ENCODE data around the gene ADORA1. TPM values are rescaled to one million over a fixed set of nuclear protein-coding genes. Genes with fewer than 3 reads are reported as not detected.

ADORA1 gene
- total RNA-seq, 2 donors from 2014 or later = 0.27 to 47.3 TPM

DNA sequence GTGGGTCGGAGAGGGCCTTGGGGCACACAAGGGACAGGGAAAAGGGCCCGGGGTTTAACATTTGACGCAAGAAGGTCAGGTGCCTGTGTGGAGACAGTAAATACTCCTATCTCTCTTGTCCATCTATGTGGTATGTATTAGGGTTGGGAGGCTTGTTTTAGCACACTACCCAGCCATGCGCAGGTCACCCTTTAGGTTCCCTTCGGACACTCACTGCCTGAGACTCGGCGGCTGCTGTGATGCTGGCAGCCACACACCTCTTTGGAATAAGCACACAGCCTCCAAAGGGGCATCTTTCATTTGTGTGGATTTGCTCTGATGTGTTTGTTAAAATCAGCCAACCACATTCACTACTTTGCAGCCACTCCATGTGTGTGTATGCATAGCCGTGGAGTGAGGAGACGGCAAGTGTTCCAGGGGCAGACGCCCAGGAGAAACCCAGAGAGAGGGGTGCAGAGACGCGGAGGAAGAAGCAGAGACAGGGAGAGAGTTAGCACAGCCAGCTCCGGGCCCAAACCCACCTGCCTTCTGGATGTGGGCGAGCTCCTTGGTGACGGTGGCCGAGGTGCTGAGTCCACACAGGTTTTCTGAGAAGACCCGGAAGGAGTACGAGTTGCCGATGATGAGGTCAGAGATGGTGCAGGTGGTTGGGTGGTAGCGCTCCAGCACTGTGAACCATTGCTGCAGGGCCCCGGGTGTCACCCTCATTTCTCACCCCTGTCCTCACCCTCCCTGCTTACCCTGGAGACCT is 42.4 kb downstream of the ADORA1 start:
- Histone ChIP-seq H3K4me3 (no peak overlapping the region), H3K36me3 (no peaks in the 10 kb centered on the region), H3K27me3 (replicated peaks; ENCODE audit: insufficient read depth) (no peaks in the 10 kb centered on the region), H3K27ac (no peak overlapping the region), H3K4me1 (replicated peaks) (no peaks in the 10 kb centered on the region), H3K9me3 (no peaks in the 10 kb centered on the region)
- no peak for TF ChIP-seq POLR2AphosphoS5 (IDR thresholded peaks at IDR 0.05)
- no peak for TF ChIP-seq POLR2A (IDR thresholded peaks at IDR 0.05)
- TF ChIP-seq, protein P1, sequence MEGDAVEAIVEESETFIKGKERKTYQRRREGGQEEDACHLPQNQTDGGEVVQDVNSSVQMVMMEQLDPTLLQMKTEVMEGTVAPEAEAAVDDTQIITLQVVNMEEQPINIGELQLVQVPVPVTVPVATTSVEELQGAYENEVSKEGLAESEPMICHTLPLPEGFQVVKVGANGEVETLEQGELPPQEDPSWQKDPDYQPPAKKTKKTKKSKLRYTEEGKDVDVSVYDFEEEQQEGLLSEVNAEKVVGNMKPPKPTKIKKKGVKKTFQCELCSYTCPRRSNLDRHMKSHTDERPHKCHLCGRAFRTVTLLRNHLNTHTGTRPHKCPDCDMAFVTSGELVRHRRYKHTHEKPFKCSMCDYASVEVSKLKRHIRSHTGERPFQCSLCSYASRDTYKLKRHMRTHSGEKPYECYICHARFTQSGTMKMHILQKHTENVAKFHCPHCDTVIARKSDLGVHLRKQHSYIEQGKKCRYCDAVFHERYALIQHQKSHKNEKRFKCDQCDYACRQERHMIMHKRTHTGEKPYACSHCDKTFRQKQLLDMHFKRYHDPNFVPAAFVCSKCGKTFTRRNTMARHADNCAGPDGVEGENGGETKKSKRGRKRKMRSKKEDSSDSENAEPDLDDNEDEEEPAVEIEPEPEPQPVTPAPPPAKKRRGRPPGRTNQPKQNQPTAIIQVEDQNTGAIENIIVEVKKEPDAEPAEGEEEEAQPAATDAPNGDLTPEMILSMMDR (IDR thresholded peaks at IDR 0.05) = no peak
- DNase-seq (ENCODE audit: low spot score) = no peak
- WGBS = 85% methylated on average over 21 of the region's 21 CpGs
- intact Hi-C loops (cut with DNase I) = loop anchor here (5.0 kb wide), 1 partner anchor 53 kb away; no protein-coding TSS in a partner anchor

DNA sequence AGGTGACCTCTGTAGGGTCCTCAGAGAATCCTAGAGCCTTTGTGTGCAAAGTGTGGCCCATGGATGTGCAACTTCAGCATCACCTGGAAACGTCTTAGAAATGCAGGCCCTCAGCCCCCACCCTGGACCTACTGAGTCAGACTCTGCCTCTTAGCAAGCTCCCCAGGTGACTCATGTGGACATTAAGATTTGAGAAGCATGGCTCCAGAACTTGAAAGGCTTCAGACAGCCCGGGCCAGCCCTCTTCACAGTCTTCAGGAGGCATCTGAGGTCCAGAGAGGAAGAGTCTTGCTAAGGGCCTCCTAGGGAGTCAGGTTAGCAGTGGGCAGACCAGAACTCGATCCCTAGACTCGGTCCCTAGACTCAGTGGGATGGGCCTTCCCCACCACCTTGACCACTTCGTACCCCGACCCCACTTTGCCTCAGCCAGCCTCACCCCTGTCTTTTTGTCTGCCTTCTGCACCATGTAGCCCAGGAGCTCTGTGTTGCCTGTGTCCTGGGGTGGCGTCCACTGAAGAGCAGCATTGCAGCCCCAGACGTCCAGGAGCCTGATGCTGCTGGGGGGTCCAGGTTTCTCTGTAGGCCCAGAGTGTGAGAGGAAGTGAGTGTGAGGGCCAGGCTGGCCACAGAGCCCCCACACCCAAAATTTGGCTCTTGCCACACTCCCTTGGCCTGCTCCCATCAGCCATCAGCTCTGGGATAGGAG is 43.3 kb downstream of the ADORA1 start:
- Histone ChIP-seq H3K27ac (no peak overlapping the region), H3K27me3 (replicated peaks; ENCODE audit: insufficient read depth) (no peaks in the 10 kb centered on the region), H3K36me3 (no peaks in the 10 kb centered on the region), H3K4me3 (no peak overlapping the region), H3K9me3 (no peaks in the 10 kb centered on the region), H3K4me1 (replicated peaks) (no peaks in the 10 kb centered on the region)
- no peak for DNase-seq (ENCODE audit: low spot score)
- intact Hi-C loops (cut with DNase I) = loop anchor here (5.0 kb wide), 1 partner anchor 53 kb away; no protein-coding TSS in a partner anchor
- TF ChIP-seq, protein P1 (IDR thresholded peaks at IDR 0.05) = no peak
- TF ChIP-seq POLR2A (IDR thresholded peaks at IDR 0.05) (no peak), POLR2AphosphoS5 (IDR thresholded peaks at IDR 0.05) (no peak)
- WGBS = 91% methylated on average over 7 of the region's 8 CpGs

DNA sequence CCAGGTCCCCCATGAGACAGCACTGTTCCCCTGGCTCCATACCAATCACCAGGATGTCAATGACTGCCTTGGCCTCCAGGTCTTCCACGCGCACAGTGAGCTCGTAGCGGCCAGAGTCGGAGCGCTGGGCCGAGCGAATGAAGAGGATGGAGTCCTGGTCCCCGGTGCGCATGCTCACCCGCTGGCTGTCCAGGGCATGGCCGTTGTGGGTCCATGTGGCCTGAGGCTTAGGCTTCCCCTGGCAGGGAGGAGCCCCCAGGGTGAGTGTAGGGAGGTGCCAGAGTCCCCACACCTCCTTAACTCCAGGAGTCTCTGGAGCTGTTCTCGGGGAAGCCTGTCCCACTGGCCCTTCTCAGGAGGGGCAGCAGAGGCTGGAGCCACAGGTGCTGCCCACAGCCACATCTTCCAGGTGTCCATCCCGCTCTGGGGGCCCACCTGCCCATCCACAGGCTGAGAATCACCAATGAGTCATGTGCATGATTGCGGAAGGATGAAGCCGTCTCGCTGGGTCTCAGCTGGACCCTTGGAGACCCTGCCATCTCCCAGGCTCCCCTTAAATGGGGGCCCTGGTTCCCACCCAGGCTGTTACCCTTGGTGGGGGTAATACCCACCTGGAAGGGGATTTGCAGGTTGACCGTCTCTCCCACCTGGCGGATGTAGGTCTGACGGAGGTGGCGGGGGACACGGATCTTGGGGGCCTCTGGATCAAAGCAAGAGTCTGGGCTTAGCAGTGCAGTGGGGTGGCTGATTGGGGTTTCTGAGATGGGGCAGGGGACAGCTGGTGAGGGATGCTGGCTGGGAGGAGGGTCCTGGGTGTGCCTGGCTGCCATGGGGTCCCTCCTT is 44.0 kb downstream of the ADORA1 start:
- H3K4me3 ChIP-seq = no peak overlapping the region
- intact Hi-C loops (cut with DNase I) = loop anchor here (2.0 to 5.0 kb wide), 2 partner anchors 54 to 131 kb away; no protein-coding TSS in a partner anchor
- no peaks in the 10 kb centered on the region for H3K4me1 ChIP-seq (replicated peaks)
- no peaks in the 10 kb centered on the region for H3K36me3 ChIP-seq
- no peaks in the 10 kb centered on the region for H3K27me3 ChIP-seq (replicated peaks; ENCODE audit: insufficient read depth)
- TF ChIP-seq POLR2AphosphoS5 (IDR thresholded peaks at IDR 0.05) = no peak
- TF ChIP-seq, protein P1 (IDR thresholded peaks at IDR 0.05) = no peak
- no peak for TF ChIP-seq POLR2A (IDR thresholded peaks at IDR 0.05)
- no peak for DNase-seq (ENCODE audit: low spot score)
- WGBS = 95% methylated on average over 22 of the region's 22 CpGs
- H3K9me3 ChIP-seq = no peaks in the 10 kb centered on the region
- no peak overlapping the region for H3K27ac ChIP-seq

DNA sequence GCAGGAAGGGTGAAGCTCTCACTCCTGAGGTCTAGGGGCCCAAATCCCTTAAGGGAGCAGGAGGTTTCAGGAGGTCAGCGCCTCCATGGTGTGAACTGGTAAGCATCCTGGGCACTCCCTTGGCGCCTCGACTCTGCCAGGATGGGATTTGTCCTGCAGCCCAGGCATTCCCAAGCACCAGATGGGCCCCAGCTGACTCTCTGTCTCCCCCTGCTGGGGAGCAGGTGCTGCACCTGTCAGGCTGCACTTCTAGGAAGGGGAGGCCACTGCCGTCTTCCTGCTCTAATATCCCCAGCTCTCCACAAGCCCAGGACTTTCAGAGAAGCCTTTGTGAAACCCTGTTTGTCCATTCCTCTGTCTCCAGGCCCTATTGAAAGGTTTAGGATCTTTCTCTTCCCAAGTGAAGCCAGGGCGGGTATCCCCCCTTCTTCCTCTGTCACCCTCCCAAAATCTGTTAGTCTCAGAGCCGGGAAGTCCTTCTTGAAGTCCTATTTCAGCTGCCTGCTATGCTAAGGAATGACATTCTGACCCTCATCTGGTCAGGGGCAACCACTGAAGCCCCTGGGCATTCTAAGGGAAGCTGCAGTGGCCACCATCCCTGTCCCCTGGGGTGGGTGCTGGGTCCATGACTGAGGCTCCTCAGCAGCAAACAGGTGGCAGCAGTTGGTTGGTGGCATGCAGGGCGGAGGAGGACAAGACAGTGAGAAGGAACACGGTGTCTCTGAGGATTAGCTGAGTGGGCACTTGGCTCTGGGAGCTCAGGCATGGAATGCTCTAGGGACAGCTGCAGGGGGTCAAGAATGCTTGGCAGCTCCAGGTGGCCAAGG is 44.9 kb downstream of the ADORA1 start:
- DNase-seq (ENCODE audit: low spot score) = peak; percentile 25

More for the DNA sequence above, 44.9 kb downstream of the ADORA1 start:
- Histone ChIP-seq H3K9me3 (no peaks in the 10 kb centered on the region), H3K4me3 (no peak overlapping the region), H3K27ac (no peak overlapping the region), H3K4me1 (replicated peaks) (no peaks in the 10 kb centered on the region), H3K27me3 (replicated peaks; ENCODE audit: insufficient read depth) (no peaks in the 10 kb centered on the region), H3K36me3 (no peaks in the 10 kb centered on the region)
- intact Hi-C loops (cut with DNase I) = loop anchor here (2.0 to 5.0 kb wide), 2 partner anchors 55 to 132 kb away; no protein-coding TSS in a partner anchor
- 53% methylated on average over 8 of the region's 8 CpGs for WGBS
- TF ChIP-seq, protein P1 (IDR thresholded peaks at IDR 0.05) = peak; percentile 45 to 81 (median 62)
- TF ChIP-seq POLR2AphosphoS5 (IDR thresholded peaks at IDR 0.05) (no peak), POLR2A (IDR thresholded peaks at IDR 0.05) (no peak)

All from prostate gland (tissue), 2 donors.